Astrocyte of the cerebellum (primary cell): Measurements from ENCODE around the gene SLC22A13.

Experiments
- DNase-seq: peaks from one replicate; pipeline ENCODE4 v3.0.0-alpha.2; 2011; ENCODE audit warnings: low read depth
- H3K4me3 ChIP-seq: 2 replicates; pipeline ENCODE4 v1.5.1; 2011; ENCODE audit warnings: mild to moderate bottlenecking, low read depth, low read length, moderate library complexity
- in situ Hi-C: cut with HindIII; loops from 2 replicates; pipeline ENCODE4 v1.10.0; 2017; ENCODE audit warnings: low sequenced_read_pairs
- TF ChIP-seq, protein P1 (sequence below): IDR thresholded peaks from 2 replicates; pipeline ENCODE4 v1.5.1; 2012; ENCODE audit warnings: low read length, low read depth, moderate library complexity, mild to moderate bottlenecking; ENCODE audit errors: missing control alignments

The SLC22A13 gene

DNA sequence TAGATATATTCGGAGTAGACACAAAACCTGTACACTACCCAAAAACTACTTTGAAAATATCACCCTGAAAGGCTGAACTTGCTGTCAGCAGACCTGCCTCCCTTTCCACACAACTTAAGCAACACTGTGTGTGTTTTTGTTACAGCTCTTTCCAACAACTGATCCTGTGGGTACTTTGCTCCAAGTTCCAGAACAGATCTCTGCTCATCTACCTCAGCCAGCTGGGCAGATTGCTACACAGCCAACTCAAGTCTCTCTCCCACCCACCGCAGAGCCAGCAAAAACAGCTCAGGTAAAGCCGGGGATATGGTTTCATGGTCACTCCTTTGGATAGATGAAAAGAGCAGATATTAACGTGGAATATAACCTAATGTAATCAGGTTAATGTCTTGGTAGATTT is 19.7 kb upstream of the SLC22A13 start:
- in situ Hi-C loops = no loop called here
- no peak overlapping the region for H3K4me3 ChIP-seq
- DNase-seq = no peak
- TF ChIP-seq, protein P1, sequence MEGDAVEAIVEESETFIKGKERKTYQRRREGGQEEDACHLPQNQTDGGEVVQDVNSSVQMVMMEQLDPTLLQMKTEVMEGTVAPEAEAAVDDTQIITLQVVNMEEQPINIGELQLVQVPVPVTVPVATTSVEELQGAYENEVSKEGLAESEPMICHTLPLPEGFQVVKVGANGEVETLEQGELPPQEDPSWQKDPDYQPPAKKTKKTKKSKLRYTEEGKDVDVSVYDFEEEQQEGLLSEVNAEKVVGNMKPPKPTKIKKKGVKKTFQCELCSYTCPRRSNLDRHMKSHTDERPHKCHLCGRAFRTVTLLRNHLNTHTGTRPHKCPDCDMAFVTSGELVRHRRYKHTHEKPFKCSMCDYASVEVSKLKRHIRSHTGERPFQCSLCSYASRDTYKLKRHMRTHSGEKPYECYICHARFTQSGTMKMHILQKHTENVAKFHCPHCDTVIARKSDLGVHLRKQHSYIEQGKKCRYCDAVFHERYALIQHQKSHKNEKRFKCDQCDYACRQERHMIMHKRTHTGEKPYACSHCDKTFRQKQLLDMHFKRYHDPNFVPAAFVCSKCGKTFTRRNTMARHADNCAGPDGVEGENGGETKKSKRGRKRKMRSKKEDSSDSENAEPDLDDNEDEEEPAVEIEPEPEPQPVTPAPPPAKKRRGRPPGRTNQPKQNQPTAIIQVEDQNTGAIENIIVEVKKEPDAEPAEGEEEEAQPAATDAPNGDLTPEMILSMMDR = no peak

DNA sequence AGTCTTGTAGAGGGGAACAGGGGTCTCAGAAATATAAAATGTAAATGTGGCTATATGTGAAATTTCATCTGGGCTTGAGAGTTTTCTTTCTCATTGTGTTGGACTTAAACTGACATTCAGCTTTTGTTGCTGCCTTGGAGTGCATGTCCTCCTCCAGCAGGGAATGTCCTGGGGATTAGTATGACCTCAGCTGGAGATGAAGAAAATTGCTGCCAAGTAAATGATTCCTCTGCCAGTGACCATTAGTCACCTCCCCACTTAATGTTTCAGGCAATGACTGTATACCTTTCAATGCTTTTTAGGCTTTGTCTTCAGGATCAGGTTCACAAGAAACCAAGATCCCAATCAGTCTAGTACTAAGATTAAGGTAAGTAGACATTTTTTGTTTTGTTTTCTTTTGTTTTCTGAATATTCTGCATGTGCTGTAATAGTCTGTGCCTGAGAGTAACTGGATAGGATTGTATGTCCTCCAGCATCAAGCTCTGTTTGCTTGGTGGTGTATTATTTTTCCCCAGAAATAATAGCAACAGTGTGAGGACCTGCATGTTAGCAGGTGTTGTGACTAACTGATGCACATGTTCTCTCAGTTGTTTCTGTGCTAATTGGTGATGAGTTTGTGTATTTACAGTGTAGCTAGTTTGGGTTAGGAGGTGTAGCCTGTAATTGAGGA is 18.1 kb upstream of the SLC22A13 start:
- peak; percentile 92 for DNase-seq
- in situ Hi-C loops = no loop called here
- TF ChIP-seq, protein P1 = peak; percentile 31

DNA sequence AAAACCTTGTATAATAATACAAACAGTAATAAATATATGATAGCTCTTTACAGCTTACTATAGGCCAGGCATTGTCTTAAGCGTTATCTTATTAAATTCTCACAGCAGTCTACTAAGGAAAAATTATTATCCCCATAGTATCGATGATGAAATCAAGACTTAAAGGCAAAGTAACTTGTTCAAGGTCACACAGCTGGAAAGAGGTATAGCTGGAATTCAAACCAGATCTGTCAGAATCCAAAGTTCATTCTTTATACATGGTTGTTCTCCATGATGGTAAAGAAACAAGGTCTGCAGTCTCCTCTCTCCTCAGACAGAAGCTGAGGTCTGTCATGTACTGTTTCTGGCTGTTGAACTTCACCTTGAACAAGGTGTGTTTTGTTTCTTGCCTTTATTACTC is 15.4 kb upstream of the SLC22A13 start:
- no peak for DNase-seq
- TF ChIP-seq, protein P1 = no peak
- H3K4me3 ChIP-seq = no peak overlapping the region
- in situ Hi-C loops = no loop called here

More for the DNA sequence above, 18.1 kb upstream of the SLC22A13 start:
- H3K4me3 ChIP-seq = no peak overlapping the region

DNA sequence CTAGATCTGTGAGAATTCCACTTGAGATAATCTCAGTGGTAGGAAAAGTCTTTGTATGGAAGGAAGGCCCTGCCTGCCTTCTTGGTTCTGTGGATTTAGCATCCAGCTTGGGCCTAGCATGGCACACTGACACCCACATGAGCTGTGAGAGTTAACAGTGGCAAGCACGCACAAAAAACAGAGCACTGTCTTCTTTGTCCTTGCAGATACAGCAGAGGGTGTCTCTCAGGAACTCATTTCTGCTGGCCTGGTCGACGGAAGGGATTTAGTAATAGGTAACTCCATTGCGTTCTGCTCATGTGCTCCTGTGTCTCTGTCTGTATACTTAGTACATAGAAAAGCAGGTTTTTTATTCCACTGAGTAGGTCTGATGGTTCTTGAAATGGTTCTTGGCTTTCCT is 14.4 kb upstream of the SLC22A13 start:
- in situ Hi-C loops = no loop called here
- H3K4me3 ChIP-seq = no peak overlapping the region
- TF ChIP-seq, protein P1 = no peak
- DNase-seq = no peak

DNA sequence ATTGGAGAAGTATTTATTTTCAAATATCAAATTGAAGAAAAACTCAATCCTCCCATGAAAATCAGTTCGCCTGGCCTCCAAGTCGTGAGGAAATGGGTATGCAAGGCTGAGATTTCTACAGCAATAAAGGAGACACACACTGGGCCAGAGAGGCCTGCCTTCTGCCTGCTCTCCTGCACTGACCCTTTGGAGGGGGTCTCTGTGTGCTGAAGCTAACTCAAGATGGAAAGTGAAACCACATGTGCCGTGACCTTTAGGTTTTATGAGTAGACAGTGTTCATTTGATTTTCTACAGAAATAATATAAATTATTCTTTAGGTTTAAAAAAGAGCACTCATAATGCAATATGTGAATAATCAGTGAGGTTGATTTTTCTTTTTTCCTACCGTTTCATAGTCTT is 11.9 kb upstream of the SLC22A13 start:
- no peak for DNase-seq
- in situ Hi-C loops = no loop called here
- TF ChIP-seq, protein P1 = no peak
- H3K4me3 ChIP-seq = no peak overlapping the region

DNA sequence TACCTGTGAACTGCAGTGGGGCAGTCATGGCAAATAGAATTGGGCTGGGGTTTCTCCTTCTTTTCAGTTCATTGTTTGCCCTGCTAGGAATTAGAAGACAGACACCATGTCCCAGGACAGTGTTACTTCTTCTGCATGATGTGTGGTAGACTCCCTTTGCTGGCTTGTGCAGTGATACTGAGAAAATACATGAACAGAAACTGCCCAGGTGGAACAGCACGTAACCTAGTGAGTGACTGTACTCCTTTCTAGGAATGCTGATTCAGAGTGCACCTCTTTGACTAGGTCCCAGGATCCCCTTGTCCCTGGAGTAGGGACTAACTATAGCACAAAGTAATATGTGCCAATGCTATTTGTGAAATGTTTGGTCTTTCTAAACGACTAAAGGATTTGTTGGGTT is 10.7 kb upstream of the SLC22A13 start:
- TF ChIP-seq, protein P1 = no peak
- no peak overlapping the region for H3K4me3 ChIP-seq
- in situ Hi-C loops = no loop called here
- DNase-seq = no peak
